Left forelimb (tissue), 1 donor: ENCODE results near the gene USP53.
"Not testable (repeated sequence)": the region's sequence is repeated elsewhere in the genome, so short reads cannot be mapped to it uniquely, and the experiment has no call there.

Experiments
- DNase-seq: peaks from one replicate; pipeline ENCODE4 v3.0.0-alpha.2; 2018; ENCODE audit warnings: low spot score

USP53 gene

GRCh38 chr4:119271361-119272085, 59.0 kb downstream of the USP53 start:
- no peak for DNase-seq

GRCh38 chr4:119279541-119279940, 67.0 kb downstream of the USP53 start:
- DNase-seq, result not testable (repeated sequence)

DNA sequence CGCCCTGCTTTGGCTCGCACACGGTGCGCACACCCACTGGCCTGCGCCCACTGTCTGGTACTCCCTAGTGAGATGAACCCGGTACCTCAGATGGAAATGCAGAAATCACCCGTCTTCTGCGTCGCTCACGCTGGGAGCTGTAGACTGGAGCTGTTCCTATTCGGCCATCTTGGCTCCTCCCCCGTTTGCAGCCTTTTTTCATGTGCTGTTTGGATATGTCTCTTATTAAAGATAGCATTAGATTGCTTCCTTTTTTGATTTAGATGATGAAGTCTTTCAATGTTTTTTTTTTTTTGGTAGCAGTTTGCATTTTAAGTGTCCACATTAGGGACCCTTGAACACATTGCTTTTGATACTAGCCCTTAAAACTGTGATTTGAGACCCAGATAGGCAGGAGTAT, 67.4 kb downstream of the USP53 start:
- DNase-seq, result not testable (repeated sequence)

GRCh38 chr4:119281393-119281792, 68.9 kb downstream of the USP53 start:
- no peak for DNase-seq

DNA sequence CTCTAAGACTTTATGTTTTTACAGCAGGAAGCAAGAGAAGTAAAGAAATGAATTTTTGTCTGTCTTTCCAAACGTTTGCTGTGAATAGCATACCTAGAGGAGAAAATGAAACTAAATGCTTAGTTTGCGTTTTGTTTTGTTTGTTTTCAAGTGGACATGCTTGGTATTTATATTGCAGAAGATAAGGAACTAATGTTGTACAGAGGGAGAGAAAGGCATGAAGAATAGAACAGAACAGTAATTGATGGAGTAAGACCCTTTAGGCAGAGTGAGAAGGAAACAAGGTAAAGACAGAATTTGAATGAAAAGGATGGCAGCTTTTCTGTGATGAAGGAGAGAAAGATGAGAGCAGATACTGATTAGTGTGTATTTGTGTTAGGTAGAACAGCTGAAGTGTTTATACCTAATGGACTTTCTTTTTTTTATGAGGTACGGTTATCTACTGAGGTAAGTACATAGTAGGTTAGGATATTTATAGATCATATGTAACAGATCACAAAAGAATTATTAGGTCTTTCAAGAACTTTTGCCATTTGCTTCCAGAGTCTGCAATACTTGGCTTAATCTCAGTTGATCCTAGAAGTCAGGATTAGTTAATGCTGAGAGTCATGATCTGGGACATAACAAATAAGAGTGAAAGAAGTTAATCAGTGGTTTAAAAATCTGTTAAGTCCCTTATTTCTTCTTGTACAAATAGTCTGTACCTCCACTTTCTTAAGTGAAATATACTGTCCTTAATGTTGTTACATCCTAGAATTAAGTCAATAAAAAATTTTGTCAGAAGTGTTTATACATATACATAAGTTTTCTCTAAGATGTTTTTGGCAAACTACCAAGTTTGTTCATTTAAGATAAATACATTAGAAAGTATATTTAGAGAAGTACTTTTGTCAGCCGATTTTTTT, 72.6 kb downstream of the USP53 start:
- no peak for DNase-seq

GRCh38 chr4:119286377-119287002, 74.0 kb downstream of the USP53 start:
- no peak for DNase-seq

- no peak for DNase-seq
Measured at GRCh38 chr4:119289313-119289712, 76.8 kb downstream of the USP53 start.

GRCh38 chr4:119290598-119290997, 78.1 kb downstream of the USP53 start:
- no peak for DNase-seq

GRCh38 chr4:119296356-119296755, 83.8 kb downstream of the USP53 start:
- DNase-seq, result no peak

DNA sequence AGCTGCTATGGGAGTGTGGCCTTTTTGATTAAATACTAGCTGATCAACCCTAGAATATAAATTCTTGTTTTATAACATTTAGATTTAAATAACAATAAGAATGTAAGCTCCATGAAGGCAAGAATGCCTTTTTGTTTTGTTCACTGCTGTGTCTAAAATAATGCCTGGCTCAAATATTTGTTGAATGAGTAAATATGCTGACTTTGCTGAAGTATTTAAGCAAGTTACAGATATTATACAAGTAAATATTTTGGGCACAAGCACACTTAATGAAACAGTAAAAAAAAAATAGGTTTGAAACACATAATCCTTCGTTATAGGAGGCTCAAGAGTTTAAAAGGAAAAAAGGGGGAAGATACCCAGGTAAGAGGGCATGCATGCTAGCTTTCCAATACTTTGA, 85.3 kb downstream of the USP53 start:
- DNase-seq, result no peak

DNA sequence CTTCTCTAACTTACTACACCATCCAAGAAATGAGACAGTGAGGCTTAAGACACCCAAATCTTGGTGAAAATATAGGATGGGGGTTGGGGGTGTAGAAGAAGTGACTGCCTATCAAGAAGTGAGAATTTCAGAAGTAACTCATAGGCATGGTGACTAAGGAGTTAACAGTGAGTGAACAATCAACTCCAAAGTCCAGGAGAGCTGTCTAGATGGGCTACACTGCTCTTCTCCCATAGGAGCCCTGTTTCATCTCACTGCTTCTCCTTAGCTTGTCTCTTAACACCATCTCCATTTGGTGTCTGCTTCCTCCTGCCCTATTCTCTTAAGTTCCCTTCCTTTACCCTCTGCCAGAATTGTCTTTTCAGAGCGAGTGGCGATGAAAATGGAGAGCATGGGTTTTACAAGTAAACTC, 86.8 kb downstream of the USP53 start:
- DNase-seq, result no peak

GRCh38 chr4:119299741-119300100, 87.2 kb downstream of the USP53 start:
- DNase-seq, result no peak

GRCh38 chr4:119300101-119300978, 87.8 kb downstream of the USP53 start:
- DNase-seq, result peak; percentile 94

- DNase-seq, result no peak
Measured at GRCh38 chr4:119302073-119302832, 89.7 kb downstream of the USP53 start.

GRCh38 chr4:119303587-119304305, 91.2 kb downstream of the USP53 start:
- no peak for DNase-seq

GRCh38 chr4:119304431-119304830, 91.9 kb downstream of the USP53 start:
- no peak for DNase-seq

DNA sequence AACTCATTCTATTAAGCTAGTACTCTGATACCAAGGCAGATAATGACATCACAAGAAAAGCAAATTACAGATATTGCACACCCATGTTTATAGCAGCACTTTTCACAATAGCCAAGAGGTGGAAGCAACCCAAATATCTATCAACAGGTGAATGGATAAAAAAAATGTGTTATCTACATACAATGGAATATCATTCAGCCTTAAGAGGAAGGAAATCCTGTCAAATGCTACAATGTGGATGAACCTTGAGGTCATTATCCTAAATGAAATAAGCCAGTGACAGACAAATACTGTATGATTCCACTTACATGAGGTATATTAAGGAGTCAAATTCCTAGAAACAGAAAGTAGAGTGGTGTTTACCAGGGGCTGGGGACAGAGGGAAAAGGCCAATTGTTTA, 95.1 kb downstream of the USP53 start:
- no peak for DNase-seq

GRCh38 chr4:119310826-119311225, 98.3 kb downstream of the USP53 start:
- DNase-seq, result no peak

- no peak for DNase-seq
Measured at GRCh38 chr4:119313237-119313636, 100.7 kb downstream of the USP53 start.

GRCh38 chr4:119314356-119314755, 101.8 kb downstream of the USP53 start:
- DNase-seq, result no peak
